ENCODE data around the gene CARHSP1.

CARHSP1 gene

GRCh38 chr16:8905168-8905762 lies 36.5 kb upstream of the CARHSP1 start:
- no peaks in the 10 kb centered on the region for H3K9me3 ChIP-seq (ENCODE audit: control insufficient read depth, insufficient read depth, low read length)
- H3K27me3 ChIP-seq (ENCODE audit: control insufficient read depth, insufficient read depth, low read length), result no peaks in the 10 kb centered on the region
- no peak overlapping the region for H3K4me3 ChIP-seq (ENCODE audit: low read depth, low read length)
- H3K27ac ChIP-seq (ENCODE audit: low read depth, low read length), result no peak overlapping the region
- H3K9ac ChIP-seq (ENCODE audit: low read depth, low read length), result no peak overlapping the region
- H3K36me3 ChIP-seq (ENCODE audit: control insufficient read depth, insufficient read depth, low read length), result peaks cover 99% of the 10 kb centered on the region
- H3K4me1 ChIP-seq (ENCODE audit: control insufficient read depth, insufficient read depth, low read length), result no peaks in the 10 kb centered on the region

- Histone ChIP-seq H3K27me3 (ENCODE audit: control insufficient read depth, insufficient read depth, low read length) (no peaks in the 10 kb centered on the region), H3K27ac (ENCODE audit: low read depth, low read length) (no peak overlapping the region), H3K36me3 (ENCODE audit: control insufficient read depth, insufficient read depth, low read length) (peaks cover 100% of the 10 kb centered on the region), H3K9me3 (ENCODE audit: control insufficient read depth, insufficient read depth, low read length) (no peaks in the 10 kb centered on the region), H3K4me3 (ENCODE audit: low read depth, low read length) (no peak overlapping the region), H3K9ac (ENCODE audit: low read depth, low read length) (no peak overlapping the region), H3K4me1 (ENCODE audit: control insufficient read depth, insufficient read depth, low read length) (no peaks in the 10 kb centered on the region)
Observed at GRCh38 chr16:8904018-8904430, 35.2 kb upstream of the CARHSP1 start.

- no peaks in the 10 kb centered on the region for H3K4me1 ChIP-seq (ENCODE audit: control insufficient read depth, insufficient read depth, low read length)
- no peak overlapping the region for H3K27ac ChIP-seq (ENCODE audit: low read depth, low read length)
- no peaks in the 10 kb centered on the region for H3K9me3 ChIP-seq (ENCODE audit: control insufficient read depth, insufficient read depth, low read length)
- H3K4me3 ChIP-seq (ENCODE audit: low read depth, low read length), result no peak overlapping the region
- no peak overlapping the region for H3K9ac ChIP-seq (ENCODE audit: low read depth, low read length)
- no peaks in the 10 kb centered on the region for H3K27me3 ChIP-seq (ENCODE audit: control insufficient read depth, insufficient read depth, low read length)
- peaks cover 100% of the 10 kb centered on the region for H3K36me3 ChIP-seq (ENCODE audit: control insufficient read depth, insufficient read depth, low read length)
Observed at GRCh38 chr16:8903004-8903403, 34.2 kb upstream of the CARHSP1 start.

GRCh38 chr16:8901320-8901861 lies 32.6 kb upstream of the CARHSP1 start:
- H3K9me3 ChIP-seq (ENCODE audit: control insufficient read depth, insufficient read depth, low read length), result no peaks in the 10 kb centered on the region
- no peak overlapping the region for H3K9ac ChIP-seq (ENCODE audit: low read depth, low read length)
- H3K4me3 ChIP-seq (ENCODE audit: low read depth, low read length), result no peak overlapping the region
- no peaks in the 10 kb centered on the region for H3K4me1 ChIP-seq (ENCODE audit: control insufficient read depth, insufficient read depth, low read length)
- H3K36me3 ChIP-seq (ENCODE audit: control insufficient read depth, insufficient read depth, low read length), result peaks cover 99% of the 10 kb centered on the region
- no peak overlapping the region for H3K27ac ChIP-seq (ENCODE audit: low read depth, low read length)
- no peaks in the 10 kb centered on the region for H3K27me3 ChIP-seq (ENCODE audit: control insufficient read depth, insufficient read depth, low read length)

GRCh38 chr16:8900343-8900742 lies 31.5 kb upstream of the CARHSP1 start:
- no peaks in the 10 kb centered on the region for H3K9me3 ChIP-seq (ENCODE audit: control insufficient read depth, insufficient read depth, low read length)
- no peaks in the 10 kb centered on the region for H3K4me1 ChIP-seq (ENCODE audit: control insufficient read depth, insufficient read depth, low read length)
- no peak overlapping the region for H3K27ac ChIP-seq (ENCODE audit: low read depth, low read length)
- H3K36me3 ChIP-seq (ENCODE audit: control insufficient read depth, insufficient read depth, low read length), result peaks cover 99% of the 10 kb centered on the region
- no peaks in the 10 kb centered on the region for H3K27me3 ChIP-seq (ENCODE audit: control insufficient read depth, insufficient read depth, low read length)
- H3K9ac ChIP-seq (ENCODE audit: low read depth, low read length), result no peak overlapping the region
- H3K4me3 ChIP-seq (ENCODE audit: low read depth, low read length), result no peak overlapping the region

GRCh38 chr16:8899709-8900317 lies 31.0 kb upstream of the CARHSP1 start:
- no peaks in the 10 kb centered on the region for H3K4me1 ChIP-seq (ENCODE audit: control insufficient read depth, insufficient read depth, low read length)
- peaks cover 99% of the 10 kb centered on the region for H3K36me3 ChIP-seq (ENCODE audit: control insufficient read depth, insufficient read depth, low read length)
- H3K4me3 ChIP-seq (ENCODE audit: low read depth, low read length), result no peak overlapping the region
- no peak overlapping the region for H3K27ac ChIP-seq (ENCODE audit: low read depth, low read length)
- no peaks in the 10 kb centered on the region for H3K9me3 ChIP-seq (ENCODE audit: control insufficient read depth, insufficient read depth, low read length)
- H3K27me3 ChIP-seq (ENCODE audit: control insufficient read depth, insufficient read depth, low read length), result no peaks in the 10 kb centered on the region
- H3K9ac ChIP-seq (ENCODE audit: low read depth, low read length), result no peak overlapping the region

GRCh38 chr16:8898660-8899318 lies 30.0 kb upstream of the CARHSP1 start:
- no peak overlapping the region for H3K9ac ChIP-seq (ENCODE audit: low read depth, low read length)
- no peak overlapping the region for H3K27ac ChIP-seq (ENCODE audit: low read depth, low read length)
- H3K4me3 ChIP-seq (ENCODE audit: low read depth, low read length), result no peak overlapping the region
- no peaks in the 10 kb centered on the region for H3K4me1 ChIP-seq (ENCODE audit: control insufficient read depth, insufficient read depth, low read length)
- no peaks in the 10 kb centered on the region for H3K9me3 ChIP-seq (ENCODE audit: control insufficient read depth, insufficient read depth, low read length)
- H3K36me3 ChIP-seq (ENCODE audit: control insufficient read depth, insufficient read depth, low read length), result peaks cover 99% of the 10 kb centered on the region
- no peaks in the 10 kb centered on the region for H3K27me3 ChIP-seq (ENCODE audit: control insufficient read depth, insufficient read depth, low read length)

- Histone ChIP-seq H3K27me3 (ENCODE audit: control insufficient read depth, insufficient read depth, low read length) (no peaks in the 10 kb centered on the region), H3K4me3 (ENCODE audit: low read depth, low read length) (no peak overlapping the region), H3K27ac (ENCODE audit: low read depth, low read length) (no peak overlapping the region), H3K9me3 (ENCODE audit: control insufficient read depth, insufficient read depth, low read length) (no peaks in the 10 kb centered on the region), H3K4me1 (ENCODE audit: control insufficient read depth, insufficient read depth, low read length) (no peaks in the 10 kb centered on the region), H3K36me3 (ENCODE audit: control insufficient read depth, insufficient read depth, low read length) (peaks cover 99% of the 10 kb centered on the region), H3K9ac (ENCODE audit: low read depth, low read length) (no peak overlapping the region)
Observed at GRCh38 chr16:8894736-8895334, 26.0 kb upstream of the CARHSP1 start.

GRCh38 chr16:8893976-8894690 lies 25.3 kb upstream of the CARHSP1 start:
- peaks cover 98% of the 10 kb centered on the region for H3K36me3 ChIP-seq (ENCODE audit: control insufficient read depth, insufficient read depth, low read length)
- H3K27ac ChIP-seq (ENCODE audit: low read depth, low read length), result no peak overlapping the region
- no peak overlapping the region for H3K4me3 ChIP-seq (ENCODE audit: low read depth, low read length)
- H3K9me3 ChIP-seq (ENCODE audit: control insufficient read depth, insufficient read depth, low read length), result no peaks in the 10 kb centered on the region
- no peaks in the 10 kb centered on the region for H3K4me1 ChIP-seq (ENCODE audit: control insufficient read depth, insufficient read depth, low read length)
- no peaks in the 10 kb centered on the region for H3K27me3 ChIP-seq (ENCODE audit: control insufficient read depth, insufficient read depth, low read length)
- no peak overlapping the region for H3K9ac ChIP-seq (ENCODE audit: low read depth, low read length)

- H3K4me1 ChIP-seq (ENCODE audit: control insufficient read depth, insufficient read depth, low read length), result no peaks in the 10 kb centered on the region
- H3K27ac ChIP-seq (ENCODE audit: low read depth, low read length), result no peak overlapping the region
- H3K9ac ChIP-seq (ENCODE audit: low read depth, low read length), result no peak overlapping the region
- no peak overlapping the region for H3K4me3 ChIP-seq (ENCODE audit: low read depth, low read length)
- H3K27me3 ChIP-seq (ENCODE audit: control insufficient read depth, insufficient read depth, low read length), result no peaks in the 10 kb centered on the region
- H3K9me3 ChIP-seq (ENCODE audit: control insufficient read depth, insufficient read depth, low read length), result no peaks in the 10 kb centered on the region
- peaks cover 91% of the 10 kb centered on the region for H3K36me3 ChIP-seq (ENCODE audit: control insufficient read depth, insufficient read depth, low read length)
Observed at GRCh38 chr16:8893426-8893825, 24.6 kb upstream of the CARHSP1 start.
